HCT116 (cell line): ENCODE measurements around the gene SPRING1.

ENCODE experiments used
- CEBPB ChIP-seq: IDR thresholded peaks from 2 replicates; pipeline ENCODE4 v1.6.1; 2012; ENCODE audit warnings: low read depth
- ELF1 ChIP-seq: IDR thresholded peaks from 2 replicates; pipeline ENCODE4 v1.6.1; 2012; ENCODE audit warnings: low read depth, borderline replicate concordance
- EZH2 ChIP-seq: fragments of 200-600 bp; sonication (generic); IDR thresholded peaks from 2 replicates; pipeline ENCODE4 v1.6.1; 2017; ENCODE audit warnings: antibody characterized with exemption, mixed run types
- EZH2phosphoT487 ChIP-seq: fragments of 200-600 bp; IDR thresholded peaks from 2 replicates; pipeline ENCODE4 v1.6.1; 2018; ENCODE audit warnings: antibody characterized with exemption, borderline replicate concordance
- JUND ChIP-seq: IDR thresholded peaks from 2 replicates; pipeline ENCODE4 v1.6.1; 2012
- POLR2A ChIP-seq: IDR thresholded peaks from 2 replicates; pipeline ENCODE4 v1.7.0; 2011; ENCODE audit warnings: borderline replicate concordance; ENCODE audit not compliant: insufficient read depth, insufficient read length; ENCODE audit errors: extremely low read depth
- POLR2AphosphoS5 ChIP-seq: IDR thresholded peaks from 2 replicates; pipeline ENCODE4 v1.6.1; 2011; ENCODE audit warnings: mild to moderate bottlenecking, low read depth, low read length, moderate library complexity
- RAD21 ChIP-seq: IDR thresholded peaks from 2 replicates; pipeline ENCODE4 v1.6.1; 2012; ENCODE audit warnings: low read depth, mild to moderate bottlenecking
- SRF ChIP-seq: IDR thresholded peaks from 2 replicates; pipeline ENCODE4 v1.6.1; 2012; ENCODE audit warnings: low read depth
- TCF7L2 ChIP-seq: IDR thresholded peaks from 2 replicates; pipeline ENCODE4 v1.7.0; 2011; ENCODE audit warnings: borderline replicate concordance, inconsistent platforms; ENCODE audit not compliant: insufficient read depth, insufficient read length; ENCODE audit errors: extremely low read depth
- YY1 ChIP-seq: IDR thresholded peaks from 2 replicates; pipeline ENCODE4 v1.6.1; 2011; ENCODE audit warnings: low read length, low read depth, moderate library complexity, mild to moderate bottlenecking; ENCODE audit not compliant: insufficient replicate concordance; ENCODE audit errors: extremely low read depth
- TF ChIP-seq, protein P1 (sequence below), 3 experiments: fragments of 200-600 bp in 1 of 3; sonication (generic) in 1 of 3; IDR thresholded peaks in 2 of 3; conservative IDR thresholded peaks in 1 of 3; 2 replicates each; pipeline ENCODE4 v1.5.1; 2012 to 2017; ENCODE audit warnings: low read depth in 2 of 3, low read length in 2 of 3, antibody characterized with exemption in 1 of 3, borderline replicate concordance in 1 of 3, control low read depth in 1 of 3, mild to moderate bottlenecking in 1 of 3, mixed read lengths in 1 of 3, mixed run types in 1 of 3, moderate library complexity in 1 of 3; ENCODE audit not compliant: insufficient read depth in 1 of 3
- TF ChIP-seq, protein P2 (sequence below): IDR thresholded peaks from 2 replicates; pipeline ENCODE4 v1.6.1; 2012

DNA sequence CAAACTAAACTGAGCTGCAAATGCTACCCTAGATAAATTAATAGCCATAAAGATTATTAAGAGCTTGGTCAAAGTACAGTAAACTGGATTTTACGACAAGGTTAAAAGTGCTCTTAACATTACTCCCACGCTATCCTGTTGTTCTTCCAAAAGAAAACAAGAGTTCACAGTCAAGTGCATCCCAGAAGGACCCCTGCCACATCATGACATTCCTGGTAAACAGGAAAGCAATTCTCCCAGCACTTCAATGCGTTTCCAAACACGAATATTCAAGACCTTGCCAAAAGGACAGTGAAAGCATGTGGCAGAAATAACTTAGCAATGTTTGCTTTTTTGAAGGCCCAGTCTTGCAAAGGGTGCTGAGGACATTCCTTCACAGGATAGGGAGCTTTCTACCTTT, 11.2 kb downstream of the SPRING1 start:
- no peak for TF ChIP-seq SRF
- no peak for TF ChIP-seq POLR2AphosphoS5
- no peak for TF ChIP-seq EZH2
- TF ChIP-seq POLR2A = no peak
- TF ChIP-seq, protein P1, sequence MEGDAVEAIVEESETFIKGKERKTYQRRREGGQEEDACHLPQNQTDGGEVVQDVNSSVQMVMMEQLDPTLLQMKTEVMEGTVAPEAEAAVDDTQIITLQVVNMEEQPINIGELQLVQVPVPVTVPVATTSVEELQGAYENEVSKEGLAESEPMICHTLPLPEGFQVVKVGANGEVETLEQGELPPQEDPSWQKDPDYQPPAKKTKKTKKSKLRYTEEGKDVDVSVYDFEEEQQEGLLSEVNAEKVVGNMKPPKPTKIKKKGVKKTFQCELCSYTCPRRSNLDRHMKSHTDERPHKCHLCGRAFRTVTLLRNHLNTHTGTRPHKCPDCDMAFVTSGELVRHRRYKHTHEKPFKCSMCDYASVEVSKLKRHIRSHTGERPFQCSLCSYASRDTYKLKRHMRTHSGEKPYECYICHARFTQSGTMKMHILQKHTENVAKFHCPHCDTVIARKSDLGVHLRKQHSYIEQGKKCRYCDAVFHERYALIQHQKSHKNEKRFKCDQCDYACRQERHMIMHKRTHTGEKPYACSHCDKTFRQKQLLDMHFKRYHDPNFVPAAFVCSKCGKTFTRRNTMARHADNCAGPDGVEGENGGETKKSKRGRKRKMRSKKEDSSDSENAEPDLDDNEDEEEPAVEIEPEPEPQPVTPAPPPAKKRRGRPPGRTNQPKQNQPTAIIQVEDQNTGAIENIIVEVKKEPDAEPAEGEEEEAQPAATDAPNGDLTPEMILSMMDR (IDR thresholded peaks at IDR 0.05 in 2 of 3, conservative IDR thresholded peaks at IDR 0.05 in 1 of 3; ENCODE audit: borderline replicate concordance in 1 of 3, insufficient read depth in 1 of 3, low read depth in 2 of 3, low read length in 2 of 3) = no peak
- no peak for TF ChIP-seq ELF1
- TF ChIP-seq RAD21 = no peak
- no peak for TF ChIP-seq TCF7L2
- no peak for TF ChIP-seq EZH2phosphoT487
- TF ChIP-seq, protein P2, sequence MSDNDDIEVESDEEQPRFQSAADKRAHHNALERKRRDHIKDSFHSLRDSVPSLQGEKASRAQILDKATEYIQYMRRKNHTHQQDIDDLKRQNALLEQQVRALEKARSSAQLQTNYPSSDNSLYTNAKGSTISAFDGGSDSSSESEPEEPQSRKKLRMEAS = no peak
- TF ChIP-seq CEBPB = no peak
- no peak for TF ChIP-seq YY1
- TF ChIP-seq JUND = no peak
